GM18499 (cell line): ENCODE results near the gene PRKCH.

Source experiments
- ATAC-seq: cut with Tn5 transposase; IDR thresholded peaks from one replicate; pipeline ENCODE4 v1.9.1; 2021; ENCODE audit warnings: moderate number of reproducible peaks; ENCODE audit not compliant: insufficient read depth, unreplicated experiment

PRKCH gene

GRCh38 chr14:61335049-61335448, 13.7 kb downstream of the PRKCH start:
- ATAC-seq = no peak

DNA sequence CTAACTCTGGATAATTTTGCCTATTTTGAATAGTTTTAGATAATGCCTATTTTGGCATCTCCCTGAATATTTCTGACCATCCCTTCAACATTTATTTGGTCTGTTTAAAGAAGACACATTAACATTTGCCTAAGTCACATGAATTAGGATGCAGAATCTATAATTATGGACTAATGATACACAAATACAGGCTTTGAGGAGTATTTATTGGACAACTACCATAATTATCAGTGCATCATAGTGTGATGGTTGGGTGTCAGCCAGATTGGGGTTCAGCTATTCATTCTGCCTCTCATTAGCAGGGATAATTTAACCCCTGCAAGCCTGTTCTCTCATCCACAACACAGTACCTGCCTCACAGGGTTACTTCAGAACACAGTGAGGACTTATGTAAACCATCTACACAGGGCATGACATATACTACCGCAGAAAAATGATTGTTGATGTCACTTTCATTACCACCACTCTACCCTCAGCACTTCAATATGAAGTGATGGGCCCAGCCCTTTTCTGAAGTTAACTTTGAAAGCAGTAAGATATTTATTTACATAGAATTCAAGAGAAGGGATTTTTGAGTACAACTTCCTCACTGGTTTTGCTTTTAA, 14.4 kb downstream of the PRKCH start:
- ATAC-seq = no peak

- no peak for ATAC-seq
Measured at GRCh38 chr14:61337893-61338292, 16.5 kb downstream of the PRKCH start.

DNA sequence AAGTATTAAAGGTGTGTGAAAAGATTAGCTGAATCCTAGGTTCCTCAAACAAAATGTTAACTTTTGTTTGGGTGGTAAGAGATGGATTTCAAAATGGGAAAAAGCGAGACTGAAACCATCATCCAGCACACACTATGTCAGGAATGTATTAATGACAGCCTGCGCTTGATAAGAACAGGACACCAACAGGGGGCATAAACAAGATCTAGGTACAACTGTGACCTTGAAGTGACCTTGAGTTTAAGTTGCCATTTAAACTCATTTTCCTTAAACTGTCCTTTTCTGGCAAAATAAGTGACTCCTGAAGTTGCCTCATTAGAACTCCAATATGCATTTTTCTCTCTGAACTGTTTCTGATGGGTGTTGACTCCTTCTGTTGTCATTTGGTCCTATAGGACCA, 17.1 kb downstream of the PRKCH start:
- ATAC-seq = no peak

DNA sequence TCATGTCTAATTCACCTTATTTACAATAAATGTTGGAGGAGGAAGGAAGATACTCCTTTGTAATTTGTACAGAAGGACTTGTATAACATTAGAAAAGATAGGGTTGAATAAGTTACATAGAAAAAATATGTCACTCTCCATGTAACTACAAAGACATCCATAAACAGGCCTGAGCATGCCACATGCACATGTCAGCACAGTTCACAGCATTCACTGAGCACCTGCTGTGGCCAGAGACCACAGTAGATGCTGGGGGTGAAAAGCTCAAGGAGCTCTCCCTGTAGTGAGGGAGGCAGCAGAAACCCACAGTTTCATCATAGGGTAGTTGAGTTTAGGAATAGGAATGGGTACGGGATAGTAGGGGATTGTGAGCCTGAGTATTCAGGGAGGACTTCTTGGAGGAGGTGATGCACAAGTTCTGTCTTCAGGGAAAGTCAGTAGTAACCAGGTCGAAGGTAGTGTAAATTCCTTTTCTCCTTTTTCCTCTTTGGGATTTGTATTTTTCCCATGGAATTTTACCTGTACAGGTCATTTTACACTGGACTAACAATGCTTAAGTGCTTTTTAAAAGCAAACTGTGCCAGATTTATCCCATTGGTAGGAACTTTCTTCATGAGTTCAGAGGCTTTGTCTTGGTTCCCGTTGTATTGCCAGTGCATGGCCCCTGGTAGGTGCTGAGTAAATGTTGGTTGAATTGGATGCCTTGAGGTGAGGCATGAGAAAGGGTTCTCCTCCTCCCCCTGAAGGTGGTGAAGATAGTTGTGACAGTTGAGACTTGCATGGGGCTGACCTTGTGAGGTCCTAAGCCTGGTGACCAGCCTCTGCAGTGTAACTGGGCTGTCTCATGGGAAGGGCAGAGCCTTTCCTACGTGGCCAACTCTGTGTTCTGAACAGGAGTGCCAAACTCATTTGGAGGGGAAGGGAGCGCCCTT, 20.2 kb downstream of the PRKCH start:
- ATAC-seq = no peak

DNA sequence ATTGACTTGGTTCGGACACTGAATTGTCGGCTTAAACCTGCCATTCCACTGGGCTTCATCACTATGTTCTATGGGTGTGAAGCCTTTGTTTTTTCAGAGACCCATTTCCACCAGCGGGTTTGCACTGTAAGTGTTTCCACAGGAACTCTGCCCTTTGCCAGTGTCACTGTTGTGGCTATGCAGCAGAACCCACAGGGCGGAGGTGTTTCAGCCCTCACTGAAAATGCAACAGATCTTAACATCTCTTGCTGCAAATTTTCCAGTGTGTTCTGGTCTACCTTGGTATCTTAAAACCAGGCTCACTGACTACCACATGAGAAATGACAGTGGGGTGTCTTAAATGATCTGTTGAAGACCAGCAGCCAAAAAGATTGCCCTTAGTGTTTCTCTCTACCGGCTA, 21.1 kb downstream of the PRKCH start:
- no peak for ATAC-seq

DNA sequence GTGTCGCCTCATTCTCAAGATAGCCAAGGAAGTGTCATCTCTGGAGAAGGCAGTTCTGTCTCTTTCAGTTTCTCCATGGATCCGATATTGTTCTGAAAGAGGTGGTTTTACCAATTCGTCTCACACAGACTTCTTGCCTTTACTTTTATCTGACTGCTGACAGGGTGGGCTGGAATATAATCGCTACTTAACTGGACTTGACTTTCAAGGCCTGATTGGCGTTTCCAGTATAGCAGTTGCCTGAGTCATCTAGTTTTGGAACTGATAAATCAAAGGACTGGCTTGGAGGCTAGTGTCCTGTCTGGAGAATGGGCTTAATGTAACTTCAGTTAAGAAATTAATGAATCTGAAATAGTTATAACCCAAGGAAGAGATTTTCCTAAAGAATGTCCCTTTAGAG, 21.6 kb downstream of the PRKCH start:
- no peak for ATAC-seq

DNA sequence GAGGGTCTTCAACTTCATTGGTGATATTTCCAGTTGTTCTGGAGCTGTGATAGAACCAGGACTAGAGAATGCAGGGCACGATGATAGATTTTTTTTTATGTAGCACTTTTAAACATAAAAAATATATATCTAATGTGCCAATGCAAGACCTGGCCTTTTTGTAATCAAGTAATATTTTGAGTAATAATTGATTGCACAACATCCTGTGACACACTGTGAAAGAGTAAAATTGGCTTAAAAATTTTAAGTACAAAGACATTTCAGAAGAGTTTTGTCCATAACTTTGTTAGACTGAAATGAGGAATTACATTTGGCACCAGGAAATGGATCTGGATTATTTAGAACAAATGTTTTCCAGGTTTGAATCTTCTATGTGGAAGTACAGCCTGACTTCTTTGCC, 22.1 kb downstream of the PRKCH start:
- no peak for ATAC-seq

DNA sequence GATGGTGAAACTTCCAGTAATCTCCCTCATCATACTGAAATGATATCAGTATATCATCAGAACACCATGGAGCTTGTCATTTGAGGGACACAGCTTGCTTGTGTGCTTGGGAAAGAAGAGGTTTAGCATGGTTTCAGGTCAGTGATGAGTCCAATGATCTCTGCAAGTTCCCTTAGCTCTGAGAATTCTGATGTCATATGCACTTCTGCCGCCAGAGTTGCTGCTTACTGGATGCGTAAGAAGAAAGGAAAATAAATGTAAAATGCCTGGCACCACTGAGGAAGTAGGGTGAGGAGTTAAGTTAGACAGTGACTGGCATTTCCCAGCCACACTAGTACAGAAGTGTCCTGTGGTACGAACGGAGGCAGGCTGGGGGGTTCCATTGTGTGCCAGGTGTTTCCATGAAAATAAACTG, 22.6 kb downstream of the PRKCH start:
- no peak for ATAC-seq

GRCh38 chr14:61344437-61345150, 23.2 kb downstream of the PRKCH start:
- no peak for ATAC-seq

- no peak for ATAC-seq
Measured at GRCh38 chr14:61345151-61345482, 23.7 kb downstream of the PRKCH start.

DNA sequence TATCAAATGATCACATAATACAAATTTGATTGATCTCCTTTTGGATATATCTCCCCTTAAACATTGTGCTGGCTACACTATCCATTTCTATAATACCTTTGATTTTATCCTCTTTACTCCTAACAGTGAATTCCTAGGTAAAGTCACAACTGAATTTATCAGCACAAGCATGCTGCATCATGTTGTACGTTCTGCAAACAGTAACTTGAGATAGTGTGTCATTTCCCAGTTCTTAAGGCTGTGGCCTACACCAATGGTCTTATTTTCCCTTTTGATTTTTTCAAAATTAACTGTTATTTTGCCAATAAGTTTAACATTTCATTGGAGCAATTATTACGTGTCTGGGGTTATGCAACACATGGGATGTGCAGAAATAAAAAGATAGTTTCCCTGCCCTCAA, 24.8 kb downstream of the PRKCH start:
- no peak for ATAC-seq

GRCh38 chr14:61346793-61347192, 25.4 kb downstream of the PRKCH start:
- ATAC-seq = no peak

DNA sequence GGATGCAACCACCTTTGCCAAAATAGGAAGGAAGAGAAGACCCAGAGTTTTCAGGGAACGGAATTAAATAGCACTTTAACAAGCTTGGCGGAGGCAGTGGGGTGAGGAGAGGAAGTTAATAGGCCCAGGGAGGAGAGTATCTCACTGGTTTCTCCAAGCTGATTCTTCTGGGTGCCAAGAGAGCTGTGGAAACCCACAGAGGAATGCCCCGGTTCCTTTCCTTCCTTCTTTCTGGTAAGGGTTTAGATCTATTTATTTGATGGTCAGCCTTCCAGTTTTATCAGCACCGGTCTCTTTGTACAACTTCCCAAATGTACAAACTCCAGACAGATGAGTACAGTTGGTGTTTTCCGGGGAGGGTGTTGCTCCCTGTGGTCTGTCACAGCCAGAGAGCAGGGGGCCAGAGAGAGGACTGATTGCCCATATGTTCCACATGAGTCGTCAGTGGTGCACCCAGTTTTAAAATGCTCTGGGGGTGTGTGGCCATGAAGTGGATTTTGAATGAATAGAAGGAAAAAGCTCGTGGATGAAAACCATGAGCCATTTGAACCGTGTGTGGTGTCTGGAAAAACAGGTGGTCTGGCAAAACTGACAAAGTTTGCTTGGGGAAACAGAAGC, 26.6 kb downstream of the PRKCH start:
- no peak for ATAC-seq

- ATAC-seq = no peak
Measured at GRCh38 chr14:61350427-61351270, 29.3 kb downstream of the PRKCH start.

DNA sequence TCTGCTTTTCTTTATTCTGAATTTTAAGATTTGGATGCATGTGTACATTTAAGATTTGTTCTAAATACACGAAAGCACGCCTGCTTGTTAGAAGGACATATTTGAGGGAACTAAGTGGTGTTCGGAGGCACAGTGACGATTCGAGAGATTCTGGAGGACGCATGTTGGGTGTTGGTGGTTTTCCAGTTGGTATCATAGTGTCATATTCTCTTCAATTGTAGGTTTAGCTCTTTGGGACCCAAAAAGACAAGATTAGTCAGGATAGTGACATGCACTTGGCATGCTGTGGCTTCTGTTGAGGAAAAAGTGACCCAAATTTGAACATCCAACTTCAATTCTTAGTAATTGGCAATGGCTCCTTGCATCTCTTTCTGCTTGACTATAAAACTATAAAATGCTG, 30.1 kb downstream of the PRKCH start:
- ATAC-seq = no peak

DNA sequence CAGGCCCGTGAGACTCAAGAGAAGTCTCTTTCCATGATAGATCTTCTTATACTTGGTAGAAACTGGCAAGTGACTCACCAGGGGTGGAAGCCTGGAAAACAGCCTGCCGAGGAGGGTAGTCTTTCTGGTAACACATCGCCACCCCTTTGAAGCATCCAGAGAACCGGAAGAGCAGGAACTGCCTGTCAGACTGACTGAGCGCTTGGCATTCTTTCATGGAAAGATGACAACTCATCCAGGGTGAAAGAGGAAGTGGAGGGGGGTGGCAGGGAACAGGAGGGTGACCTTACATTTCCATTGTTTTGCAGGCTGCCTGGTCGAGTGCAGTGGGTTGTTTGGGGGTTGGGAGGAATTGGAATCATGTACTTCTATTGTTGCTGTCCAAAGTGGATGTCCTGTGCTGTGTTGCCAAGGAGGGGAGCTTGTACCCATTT, 34.5 kb downstream of the PRKCH start:
- ATAC-seq = no peak

DNA sequence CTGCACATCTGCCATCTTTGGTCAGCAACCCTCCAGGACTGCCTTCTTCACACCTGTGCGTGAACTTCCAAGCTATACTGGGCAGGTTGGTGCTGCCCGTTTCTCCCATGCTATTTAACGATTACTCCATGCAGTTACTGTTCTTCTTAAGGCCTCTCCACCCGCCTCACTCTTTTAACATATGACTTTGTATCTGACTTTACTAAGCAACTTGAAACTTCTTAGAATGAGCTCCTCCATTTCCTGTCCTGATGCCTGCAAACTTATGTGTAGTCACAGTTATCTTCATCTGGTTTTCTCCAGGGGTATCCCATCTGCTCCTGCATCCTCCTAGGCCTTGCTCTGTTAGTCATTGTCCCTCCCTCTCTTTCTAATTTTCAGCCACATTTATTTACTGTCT, 35.7 kb downstream of the PRKCH start:
- no peak for ATAC-seq

DNA sequence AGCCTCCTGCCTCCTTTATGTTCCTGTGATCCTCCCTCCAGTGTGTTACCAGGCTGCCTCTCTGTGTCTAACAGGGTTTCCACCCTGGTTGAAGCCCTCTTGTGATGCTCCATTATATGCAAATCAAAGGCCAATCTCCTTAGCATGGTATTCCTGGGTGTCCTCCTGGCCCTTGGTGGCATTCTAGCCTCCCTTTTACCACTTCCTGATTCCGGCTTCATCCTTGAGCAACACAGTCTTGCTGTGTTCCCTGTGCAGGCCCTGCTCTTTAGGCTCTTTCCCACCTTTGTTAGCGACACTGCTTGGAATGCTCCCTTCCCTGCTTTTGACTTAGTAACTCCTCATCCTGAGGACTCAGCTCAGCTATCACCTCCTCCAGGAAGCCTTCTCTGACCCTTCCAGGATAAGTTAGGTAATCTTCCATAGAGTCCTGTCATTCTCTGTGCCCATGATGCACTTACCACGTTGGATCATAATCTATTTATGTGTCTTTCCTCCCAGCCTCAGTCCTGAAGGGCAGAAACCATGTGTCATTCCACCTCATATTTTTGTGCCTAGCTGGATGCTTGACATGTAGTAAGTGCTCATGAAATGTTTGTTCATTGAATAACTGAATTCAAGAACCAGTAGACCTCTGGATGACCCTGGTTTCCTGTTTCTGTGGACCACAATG, 37.3 kb downstream of the PRKCH start:
- no peak for ATAC-seq
